Ecto neural progenitor cell (in vitro differentiated cells): ENCODE results near the gene ICA1L.
"Not testable (repeated sequence)": the region's sequence is repeated elsewhere in the genome, so short reads cannot be mapped to it uniquely, and the experiment has no call there.

Source experiments
- DNase-seq: peaks from one replicate; pipeline ENCODE4 v3.0.0-alpha.2; 2018; ENCODE audit warnings: low spot score

The ICA1L gene

DNA sequence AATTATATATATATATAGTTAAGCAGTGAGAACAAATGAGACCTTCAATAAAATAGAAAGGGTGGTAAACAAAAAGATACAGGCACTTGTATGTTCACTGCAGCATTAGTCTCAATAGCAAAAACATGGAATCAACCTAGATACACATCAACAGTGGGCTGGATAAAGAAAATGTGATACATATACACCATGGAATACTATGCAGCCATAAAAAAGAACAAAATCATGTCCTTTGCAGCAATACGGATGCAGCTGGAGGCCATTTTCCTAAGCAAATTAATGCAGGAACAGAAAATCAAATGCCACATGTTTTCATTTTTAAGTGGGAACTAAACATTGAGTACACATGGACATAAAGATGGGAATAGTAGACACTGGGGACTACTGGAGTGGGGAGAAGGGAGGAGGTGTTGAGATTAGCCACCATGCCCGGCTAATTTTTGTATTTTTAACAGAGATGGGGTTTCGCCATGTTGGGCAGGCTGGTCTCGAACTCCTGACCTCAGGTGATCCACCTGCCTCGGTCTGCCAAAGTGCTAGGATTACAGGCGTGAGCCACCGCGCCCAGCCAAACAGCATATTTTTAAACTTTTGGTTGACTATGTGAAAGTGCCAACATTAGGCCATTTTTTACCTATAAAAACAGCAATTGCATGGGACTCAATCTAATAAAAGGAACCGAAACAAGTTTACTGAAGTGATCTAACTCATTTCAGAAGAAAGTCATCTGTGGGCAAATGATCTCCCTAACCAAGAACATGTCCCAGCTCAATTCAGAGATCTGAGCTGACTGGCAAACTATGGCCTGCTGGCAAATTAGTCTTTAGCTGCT, 23.7 kb downstream of the ICA1L start:
- DNase-seq: no peak

GRCh38 chr2:202844656-202845055, 26.9 kb downstream of the ICA1L start:
- no peak for DNase-seq

- DNase-seq: no peak
These were observed 28.9 kb downstream of the ICA1L start for GRCh38 chr2:202842690-202843089.

DNA sequence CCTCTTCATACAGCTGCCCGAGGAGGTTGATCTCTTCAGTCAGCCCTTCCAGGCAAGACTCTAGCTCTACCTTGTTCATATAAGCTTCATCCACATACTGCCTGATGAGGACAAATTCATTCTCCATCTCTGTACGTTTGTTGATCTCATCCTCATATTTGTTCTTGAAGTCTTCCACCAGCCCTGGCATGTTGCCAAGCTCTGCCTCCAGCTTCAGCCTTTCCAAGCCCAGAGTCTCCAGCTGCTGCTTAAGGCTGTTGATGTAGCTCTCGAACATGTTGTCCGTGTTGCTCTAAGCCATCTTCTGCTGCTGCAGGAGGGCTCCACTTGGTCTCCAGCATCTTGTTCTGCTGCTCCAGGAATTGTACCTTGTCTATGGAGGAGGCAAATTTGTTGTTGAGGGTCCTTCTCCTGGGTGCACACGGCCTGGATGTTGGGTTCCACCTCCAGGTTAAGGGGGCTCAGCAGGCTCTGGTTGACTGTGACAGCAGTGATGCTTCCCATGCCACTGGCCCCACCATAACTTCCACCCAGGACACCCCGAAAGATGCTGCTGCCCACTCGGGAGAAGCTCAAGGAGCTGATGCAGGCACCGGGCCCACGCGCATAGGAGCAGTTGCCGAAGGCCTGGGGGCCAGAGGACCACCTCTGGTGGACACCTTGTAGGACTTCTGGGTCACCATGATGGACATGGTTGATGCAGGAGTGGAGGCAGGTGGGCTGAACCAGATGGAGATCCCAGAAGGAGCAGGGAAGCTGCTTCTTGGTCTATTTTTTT, 30.3 kb downstream of the ICA1L start:
- no peak for DNase-seq

DNA sequence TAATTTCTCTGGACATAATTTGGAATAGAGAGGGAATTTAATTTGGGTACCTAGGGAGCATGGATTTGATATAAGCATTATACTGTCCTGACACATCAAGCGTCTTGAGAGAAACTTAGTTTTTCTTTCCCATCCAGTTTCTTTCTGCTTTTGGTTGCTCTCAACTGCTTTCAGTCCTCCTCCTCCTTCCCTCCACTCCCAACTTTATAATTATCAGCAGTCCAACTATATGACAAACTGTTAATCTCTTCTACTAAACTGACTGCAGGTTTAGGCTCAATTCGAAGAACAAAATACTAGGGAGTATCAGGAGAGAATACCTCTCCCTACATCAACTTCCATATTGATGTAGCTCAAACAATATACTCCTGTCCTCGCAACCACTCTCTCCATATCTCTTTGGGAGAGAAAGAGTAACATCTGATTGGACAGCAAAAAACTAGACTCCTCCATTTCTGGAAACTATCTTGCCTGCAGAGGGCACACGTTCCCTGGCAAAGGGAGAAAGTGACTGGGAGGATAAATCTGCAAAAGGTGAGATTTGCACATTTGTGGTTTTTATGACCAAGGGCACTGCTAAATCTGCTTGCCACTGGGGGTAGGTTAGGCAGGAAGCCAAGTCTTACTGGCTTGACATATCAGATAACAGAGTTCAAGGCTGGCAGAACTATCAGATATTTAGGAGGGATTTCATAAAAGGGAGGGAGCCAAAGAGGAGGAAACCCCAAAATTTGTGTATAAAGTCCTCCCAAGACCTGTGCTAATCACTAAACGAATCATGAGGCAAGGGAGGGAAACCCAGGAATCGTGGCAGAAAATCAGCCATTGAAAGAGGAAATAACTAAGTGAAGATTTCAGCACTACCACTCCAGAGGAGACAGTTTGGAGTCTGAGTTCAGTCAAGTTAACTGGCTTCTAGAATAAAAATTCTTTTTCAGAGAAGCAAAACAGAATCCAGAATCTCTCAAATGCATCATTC, 40.0 kb downstream of the ICA1L start:
- DNase-seq: no peak

DNA sequence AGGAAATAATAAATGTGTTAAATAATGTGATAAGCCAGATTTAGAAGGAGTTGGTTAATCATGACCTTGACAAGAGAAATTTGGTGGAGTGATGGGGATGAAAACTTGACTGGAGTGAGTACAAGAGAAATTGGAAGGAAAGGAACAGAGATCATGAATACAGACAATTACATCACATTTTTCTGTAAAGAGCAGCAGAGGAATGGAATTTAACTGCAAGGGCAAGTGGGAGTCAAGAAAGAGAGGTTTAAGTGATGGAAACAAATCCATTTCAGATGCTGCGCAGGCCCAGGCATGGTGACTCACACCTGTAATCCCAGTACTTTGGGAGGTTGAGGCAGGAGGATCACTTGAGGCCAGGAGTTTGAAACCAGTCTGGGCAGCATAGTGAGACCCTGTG, 46.7 kb downstream of the ICA1L start:
- DNase-seq: no peak

DNA sequence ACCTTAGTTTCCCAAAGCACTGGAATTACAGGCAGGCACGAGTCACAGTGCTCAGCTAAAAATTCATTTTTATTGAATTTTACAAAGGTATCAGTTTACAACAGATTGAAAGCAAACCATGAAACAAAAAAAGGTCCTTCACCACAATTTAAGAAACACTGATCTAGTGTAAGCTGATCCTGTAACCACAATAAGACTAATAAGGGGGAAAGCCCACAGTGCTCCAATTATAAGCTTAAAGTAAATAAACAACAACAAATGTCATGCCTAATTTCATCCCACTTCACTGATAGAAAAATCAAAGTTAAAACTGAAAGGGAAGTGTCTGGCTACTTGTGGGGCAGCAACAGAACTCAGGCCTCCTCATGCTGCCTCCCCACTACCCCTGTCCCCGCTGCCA, 49.2 kb downstream of the ICA1L start:
- no peak for DNase-seq

- DNase-seq: no peak
These were observed 50.1 kb downstream of the ICA1L start for GRCh38 chr2:202821206-202822160.

DNA sequence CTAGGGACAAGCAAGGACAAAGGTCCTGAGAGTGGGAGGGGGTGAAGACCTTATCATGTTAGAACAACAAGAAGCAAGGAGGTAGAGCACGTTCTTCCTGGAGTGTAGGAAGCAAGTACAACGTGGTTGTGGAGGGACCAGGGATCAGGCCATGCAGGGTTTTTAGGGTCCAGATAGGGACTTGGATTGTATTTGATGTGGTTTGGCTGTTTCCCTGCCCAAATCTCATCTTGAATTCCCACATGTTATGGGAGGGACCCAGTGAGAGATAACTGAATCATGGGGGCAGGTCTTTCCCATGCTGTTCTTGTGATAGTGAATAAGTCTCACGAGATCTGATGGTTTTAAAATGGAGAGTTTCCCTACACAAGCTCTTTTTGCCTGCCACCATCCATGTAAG, 53.2 kb downstream of the ICA1L start:
- no peak for DNase-seq

DNA sequence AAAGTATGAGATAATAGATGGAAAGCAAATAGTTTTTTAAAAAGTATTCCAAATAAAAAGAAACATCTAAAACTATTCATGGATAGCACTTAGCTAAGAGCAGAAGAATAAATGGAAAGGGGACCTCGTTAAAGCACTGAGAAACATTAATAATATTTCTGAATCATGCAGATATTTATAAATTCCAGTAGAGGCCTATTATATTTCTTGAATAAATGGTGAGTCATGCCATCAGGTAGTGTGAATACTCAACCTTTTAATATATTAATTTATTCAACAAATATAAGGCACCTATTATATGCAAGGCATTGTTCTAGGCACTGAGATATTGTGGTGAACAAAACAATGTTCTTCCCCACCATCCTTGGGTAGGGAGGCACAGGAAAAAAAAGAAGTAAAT, 53.8 kb downstream of the ICA1L start:
- no peak for DNase-seq

GRCh38 chr2:202815548-202816360, 55.8 kb downstream of the ICA1L start:
- DNase-seq: no peak

DNA sequence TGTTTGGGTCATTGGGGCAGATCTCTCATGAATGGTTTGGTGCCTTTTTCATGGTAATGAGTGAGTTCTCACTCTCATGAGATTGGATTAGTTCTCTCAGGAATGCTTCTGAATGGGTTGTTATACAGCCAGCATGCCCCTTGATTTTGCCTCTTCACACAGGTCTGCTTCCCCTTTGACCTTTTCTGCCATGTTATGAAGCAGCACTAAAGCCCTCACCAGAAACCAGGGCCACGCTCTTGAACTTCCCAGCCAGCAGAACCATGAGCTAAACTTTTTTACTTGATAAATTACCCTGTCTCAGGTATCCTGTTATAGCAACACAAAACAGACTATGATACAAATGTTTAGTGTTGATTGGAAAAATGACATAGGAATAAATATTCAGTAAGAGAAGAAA, 57.3 kb downstream of the ICA1L start:
- no peak for DNase-seq

DNA sequence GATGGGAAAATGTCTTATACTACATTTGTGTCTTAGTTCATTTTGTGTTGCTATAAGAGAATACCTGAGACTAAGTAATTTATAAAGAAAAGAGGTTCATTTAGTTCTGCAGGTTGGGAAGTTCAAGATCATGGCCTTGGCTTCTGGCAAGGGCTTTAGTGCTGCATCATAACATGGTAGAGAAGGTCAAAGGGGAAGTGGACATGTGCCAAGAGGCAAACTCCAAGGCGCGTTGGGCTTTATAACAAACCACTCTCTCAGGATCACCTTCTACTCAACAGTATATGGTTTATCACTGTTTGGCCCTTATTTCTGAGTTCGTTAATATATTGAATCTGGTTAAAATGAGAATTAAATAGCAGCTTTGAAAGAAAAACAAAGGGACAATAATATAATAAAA, 58.2 kb downstream of the ICA1L start:
- no peak for DNase-seq

GRCh38 chr2:202808754-202809153, 62.8 kb downstream of the ICA1L start:
- DNase-seq: no peak

GRCh38 chr2:202807431-202808138, 64.0 kb downstream of the ICA1L start:
- not testable (repeated sequence) for DNase-seq

- peak; percentile 75 for DNase-seq
These were observed 65.7 kb downstream of the ICA1L start for GRCh38 chr2:202805911-202806310.

DNA sequence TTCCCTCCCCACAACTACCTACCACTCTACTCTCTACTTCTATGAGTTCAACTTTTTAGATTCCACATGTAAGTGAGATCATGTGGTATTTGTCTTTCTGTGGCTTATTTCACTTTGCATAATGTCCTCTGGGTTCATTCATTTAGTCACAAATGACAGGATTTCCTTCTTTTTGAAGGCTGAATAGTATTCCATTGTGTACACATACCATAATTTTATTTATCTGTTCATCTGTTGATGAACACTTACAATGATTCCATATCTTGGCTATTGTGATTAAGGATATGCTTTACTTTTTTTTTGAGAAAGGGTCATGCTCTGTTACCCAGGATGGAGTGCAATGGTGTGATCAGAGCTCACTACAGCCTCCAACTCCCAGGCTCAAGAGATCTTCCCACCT, 73.6 kb downstream of the ICA1L start:
- no peak for DNase-seq

- no peak for DNase-seq
These were observed 80.9 kb downstream of the ICA1L start for GRCh38 chr2:202790676-202791075.

DNA sequence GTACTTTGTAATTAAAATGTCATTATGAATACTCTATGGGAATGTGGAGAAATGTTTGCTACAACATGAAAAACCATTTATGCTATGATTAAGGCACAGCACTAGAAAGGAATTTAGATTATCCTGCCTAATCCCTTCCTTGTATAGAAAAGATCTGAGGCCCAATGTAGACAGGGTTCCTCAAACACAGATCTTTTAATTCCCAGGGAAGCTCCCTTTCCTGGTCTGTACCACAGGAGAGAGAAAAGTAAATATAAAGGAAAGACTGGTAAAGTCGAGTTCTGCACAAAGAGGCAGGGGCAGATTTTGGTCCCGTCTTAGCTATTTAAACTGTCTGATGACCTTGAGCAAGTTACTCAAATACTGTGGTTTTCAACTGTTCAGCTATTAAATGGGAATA, 84.7 kb downstream of the ICA1L start:
- no peak for DNase-seq
